SIG-M5 treated with dmso at 0.1 percent for 504 hours (cell line): Measurements from ENCODE around the gene COX7A2.

ENCODE experiments used
- DNase-seq: peaks from one replicate; lab custom pipeline; 2025; ENCODE audit not compliant: unreplicated experiment; lab: John Stamatoyannopoulos, UW

Gene COX7A2

GRCh38 chr6:75222261-75222660 is 21.3 kb downstream of the COX7A2 start:
- DNase-seq: no peak

GRCh38 chr6:75221116-75221515 is 22.5 kb downstream of the COX7A2 start:
- DNase-seq: no peak

GRCh38 chr6:75220357-75220756 is 23.2 kb downstream of the COX7A2 start:
- DNase-seq: no peak

- DNase-seq: no peak
These were observed 24.3 kb downstream of the COX7A2 start for GRCh38 chr6:75219263-75219662.

- DNase-seq: no peak
These were observed 26.4 kb downstream of the COX7A2 start for GRCh38 chr6:75217193-75217592.

- no peak for DNase-seq
These were observed 28.3 kb downstream of the COX7A2 start for GRCh38 chr6:75215291-75215690.

- DNase-seq: no peak
These were observed 29.9 kb downstream of the COX7A2 start for GRCh38 chr6:75213732-75214131.

GRCh38 chr6:75213112-75213511 is 30.5 kb downstream of the COX7A2 start:
- no peak for DNase-seq

- no peak for DNase-seq
These were observed 31.5 kb downstream of the COX7A2 start for GRCh38 chr6:75211920-75212590.

GRCh38 chr6:75210885-75211739 is 32.5 kb downstream of the COX7A2 start:
- DNase-seq: peak; percentile 66

- DNase-seq: no peak
These were observed 34.3 kb downstream of the COX7A2 start for GRCh38 chr6:75209184-75209723.

GRCh38 chr6:75208298-75209183 is 35.1 kb downstream of the COX7A2 start:
- DNase-seq: peak; percentile 72

GRCh38 chr6:75206576-75207342 is 36.8 kb downstream of the COX7A2 start:
- DNase-seq: no peak

GRCh38 chr6:75205776-75206575 is 37.6 kb downstream of the COX7A2 start, which contains the start of gene COL12A1:
COL12A1 (minus strand) TSS chr6:75206053; CDS start chr6:75202792, 3,261 bp downstream.
- peak; percentile 17 for DNase-seq

- no peak for DNase-seq
These were observed 38.4 kb downstream of the COX7A2 start for GRCh38 chr6:75204959-75205775.

GRCh38 chr6:75204217-75204958 is 39.2 kb downstream of the COX7A2 start:
- DNase-seq: peak; percentile 16

GRCh38 chr6:75203721-75204120 is 39.9 kb downstream of the COX7A2 start:
- no peak for DNase-seq

- no peak for DNase-seq
These were observed 40.9 kb downstream of the COX7A2 start for GRCh38 chr6:75202676-75203131.
